Hindlimb muscle (tissue), 1 donor: ENCODE measurements around the gene ZNF611. TPM values are rescaled to one million over a fixed set of nuclear protein-coding genes. Genes with fewer than 3 reads are reported as not detected.
"Not testable (repeated sequence)": the region's sequence is repeated elsewhere in the genome, so short reads cannot be mapped to it uniquely, and the experiment has no call there.

Experiments used
- DNase-seq: peaks from one replicate; pipeline ENCODE4 v3.0.0-alpha.2; 2013
- polyA plus RNA-seq: library from polyadenylated mRNA; unstranded; fragments of 120-200 nt; gene quantifications from one replicate; pipeline ENCODE4 v1.2.1, GENCODE V29; 2013; ENCODE audit not compliant: insufficient read length

The ZNF611 gene
- polyA plus RNA-seq, 1 donor, result 7.3 TPM

DNA sequence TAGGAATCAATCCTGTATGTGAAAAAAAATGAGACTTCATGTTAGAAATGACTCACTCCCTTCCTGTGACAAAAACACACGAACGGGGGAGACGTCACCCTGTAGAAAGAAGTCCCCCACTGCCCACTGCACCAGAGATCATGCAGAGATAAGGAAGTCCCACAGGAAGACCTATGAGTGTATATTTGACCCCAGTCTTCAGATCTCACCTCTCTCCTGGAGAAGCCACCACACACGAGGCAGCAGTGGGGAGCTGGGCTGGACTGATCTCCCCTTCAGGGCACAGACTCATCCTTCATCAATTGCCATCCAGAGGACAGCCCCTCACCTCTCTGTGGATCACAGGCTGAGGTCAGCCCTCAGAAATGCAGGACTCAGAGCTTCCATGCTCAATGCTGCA, 18.9 kb downstream of the ZNF611 start:
- not testable (repeated sequence) for DNase-seq

DNA sequence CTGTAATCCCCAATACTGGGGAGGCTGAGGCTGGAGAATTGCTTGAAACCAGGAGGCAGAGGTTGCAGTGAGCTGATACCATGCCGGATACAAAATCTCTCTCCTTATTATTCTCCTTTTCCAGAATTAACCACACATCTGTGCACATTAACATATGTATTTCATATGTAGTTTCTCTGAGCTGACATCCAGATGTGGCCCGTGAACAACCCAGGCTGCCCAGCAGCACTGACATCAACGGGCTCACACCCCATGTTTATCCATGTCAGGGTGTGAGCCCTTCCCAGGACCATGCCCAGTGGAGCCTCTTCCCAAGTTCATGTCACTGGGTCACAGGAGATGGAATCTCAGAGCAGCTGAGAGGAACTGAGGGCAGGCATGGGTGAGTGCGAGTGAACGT, 19.5 kb downstream of the ZNF611 start:
- DNase-seq, result not testable (repeated sequence)

- not testable (repeated sequence) for DNase-seq
Observed at GRCh38 chr19:52713051-52713450, 21.8 kb downstream of the ZNF611 start.

- not testable (repeated sequence) for DNase-seq
Observed at GRCh38 chr19:52711661-52712060, 23.2 kb downstream of the ZNF611 start.

DNA sequence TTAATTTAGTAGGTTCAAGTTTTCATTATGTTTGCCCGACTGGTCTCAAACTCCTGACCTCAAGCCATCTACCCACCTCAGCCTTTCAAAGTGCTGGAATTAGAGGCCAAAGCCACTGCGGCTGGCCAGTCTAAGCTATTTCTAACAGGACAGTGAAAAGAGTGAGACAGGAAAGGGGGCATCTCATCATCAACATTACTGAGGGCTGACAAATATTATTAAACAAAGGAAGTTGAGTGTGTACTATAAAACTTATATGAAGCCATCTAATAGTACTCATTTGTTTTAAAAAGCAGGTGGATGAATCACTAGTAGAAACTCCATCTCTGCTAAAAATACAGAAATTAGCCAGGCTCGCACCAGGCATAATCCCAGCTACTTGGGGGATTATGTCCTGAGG, 24.3 kb downstream of the ZNF611 start:
- DNase-seq, result no peak

DNA sequence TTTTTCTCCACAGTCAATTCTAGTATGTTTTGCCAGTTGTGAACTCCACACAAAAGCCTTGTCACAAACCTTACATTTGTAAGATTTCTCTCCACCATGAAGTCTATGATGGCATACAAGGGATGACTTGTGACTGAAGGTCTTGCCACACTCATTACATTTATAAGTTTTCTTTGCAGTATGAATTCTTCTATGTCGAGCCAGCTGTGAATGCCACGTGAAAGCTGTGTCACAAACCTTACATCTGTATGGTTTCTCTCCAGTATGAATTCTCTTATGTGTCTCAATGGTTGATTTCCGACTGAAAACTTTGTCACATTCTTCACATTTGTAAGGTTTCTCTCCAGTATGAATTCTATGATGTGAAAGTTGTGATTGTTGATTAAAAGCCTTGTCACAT, 29.2 kb downstream of the ZNF611 start:
- DNase-seq, result not testable (repeated sequence)

DNA sequence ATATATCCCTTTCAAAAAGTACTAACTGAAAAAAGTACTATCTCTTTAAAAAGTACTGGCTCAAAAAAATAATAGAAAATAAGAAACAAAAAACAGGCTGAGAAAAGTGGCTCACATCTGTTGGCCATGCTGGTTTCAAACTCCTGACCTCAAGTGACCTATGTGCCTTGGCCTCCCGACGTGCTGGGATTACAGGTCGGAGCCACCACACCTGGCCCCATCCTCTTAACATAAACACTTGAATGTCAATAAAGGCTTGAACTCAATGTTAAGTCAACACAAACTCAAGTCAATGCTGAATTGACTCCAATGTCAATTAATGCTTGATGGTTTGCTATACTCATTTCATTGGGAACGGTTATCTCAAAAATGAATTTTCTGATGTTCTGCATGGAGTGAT, 30.9 kb downstream of the ZNF611 start:
- DNase-seq, result no peak

GRCh38 chr19:52700673-52701072, 34.2 kb downstream of the ZNF611 start:
- no peak for DNase-seq

GRCh38 chr19:52699555-52699954, 35.3 kb downstream of the ZNF611 start:
- not testable (repeated sequence) for DNase-seq

DNA sequence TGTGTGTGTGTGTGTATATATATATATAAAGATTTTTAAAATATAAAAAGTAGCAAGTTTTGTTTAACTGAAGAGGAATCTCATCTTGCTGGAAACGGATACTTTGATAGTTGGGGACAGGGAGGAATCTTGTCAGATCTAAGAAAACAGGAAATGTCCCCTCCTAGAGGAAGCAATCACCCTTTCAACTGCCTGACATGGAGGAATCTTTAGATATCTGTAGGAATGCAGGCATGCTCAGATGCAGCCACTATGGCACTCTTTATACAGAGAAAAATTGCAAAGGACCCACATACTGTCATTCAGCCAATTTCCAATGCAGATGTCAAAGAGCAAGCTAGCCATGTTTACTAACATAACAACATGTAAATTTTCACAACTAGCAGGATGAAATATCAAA, 38.8 kb downstream of the ZNF611 start:
- DNase-seq, result no peak

- no peak for DNase-seq
Observed at GRCh38 chr19:52694921-52695320, 39.9 kb downstream of the ZNF611 start.

- DNase-seq, result not testable (repeated sequence)
Observed at GRCh38 chr19:52694281-52694680, 40.6 kb downstream of the ZNF611 start.

GRCh38 chr19:52692431-52693008, 42.3 kb downstream of the ZNF611 start:
- no peak for DNase-seq

GRCh38 chr19:52691737-52692136, 43.1 kb downstream of the ZNF611 start:
- DNase-seq, result no peak

DNA sequence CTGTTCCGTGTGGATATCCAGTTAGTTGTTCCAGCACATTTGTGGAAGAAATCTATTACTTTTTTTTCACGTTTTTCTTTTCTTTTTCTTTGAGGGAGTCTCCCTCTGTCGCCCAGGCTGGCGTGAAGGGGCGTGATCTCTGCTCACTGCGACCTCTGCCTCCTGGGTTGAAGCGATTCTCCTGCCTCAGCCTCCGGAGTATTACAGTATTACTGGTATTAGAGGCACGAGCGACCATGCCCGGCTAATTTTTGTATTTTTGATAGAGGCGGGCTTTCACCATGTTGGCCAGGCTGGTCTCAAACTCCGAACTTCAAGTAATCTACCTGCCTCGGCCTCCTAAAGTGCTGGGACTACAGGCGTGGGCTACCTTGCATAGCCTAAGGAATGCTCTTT, 43.6 kb downstream of the ZNF611 start:
- DNase-seq, result no peak

DNA sequence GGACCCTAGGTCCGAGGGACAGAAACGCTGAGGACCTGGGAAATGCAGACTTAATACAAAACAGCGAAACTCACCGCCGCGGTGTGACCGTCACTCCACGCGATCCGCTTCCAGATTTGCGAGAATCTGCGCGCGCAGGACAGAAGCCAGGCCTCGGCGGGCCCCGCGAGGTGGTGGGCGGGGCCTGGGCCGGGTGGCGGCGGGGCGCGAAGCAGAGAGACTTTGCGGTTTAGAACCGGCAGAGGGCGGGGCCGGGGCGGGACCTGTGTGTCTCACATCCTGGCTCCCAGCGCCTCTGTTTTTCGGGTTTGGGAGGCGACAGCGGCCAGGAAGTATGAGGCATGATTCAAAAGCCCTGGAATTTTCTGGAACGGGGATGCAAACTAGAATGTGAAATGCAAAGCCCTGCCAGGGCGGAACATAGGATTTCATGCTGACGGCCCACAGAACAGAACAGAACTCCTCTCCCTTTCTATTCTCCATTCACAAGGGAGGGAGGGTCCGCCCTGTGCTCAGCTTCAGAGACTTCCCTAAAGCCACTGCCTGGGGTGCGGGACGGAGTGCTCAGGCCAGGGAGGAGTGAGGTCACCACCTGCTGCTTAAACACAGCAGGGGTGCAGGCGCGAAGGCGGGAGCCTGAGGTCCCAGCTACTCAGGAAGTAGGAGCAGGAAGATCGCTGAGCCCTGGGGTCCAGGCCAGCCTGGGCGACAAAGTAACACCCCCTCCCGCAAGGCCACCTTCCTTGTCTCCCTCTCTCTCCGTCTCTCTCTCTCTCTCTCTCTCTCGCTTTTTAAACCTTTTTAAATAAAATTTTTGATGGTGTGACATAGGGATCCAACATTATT, 44.3 kb downstream of the ZNF611 start:
- peak; percentile 92 for DNase-seq

DNA sequence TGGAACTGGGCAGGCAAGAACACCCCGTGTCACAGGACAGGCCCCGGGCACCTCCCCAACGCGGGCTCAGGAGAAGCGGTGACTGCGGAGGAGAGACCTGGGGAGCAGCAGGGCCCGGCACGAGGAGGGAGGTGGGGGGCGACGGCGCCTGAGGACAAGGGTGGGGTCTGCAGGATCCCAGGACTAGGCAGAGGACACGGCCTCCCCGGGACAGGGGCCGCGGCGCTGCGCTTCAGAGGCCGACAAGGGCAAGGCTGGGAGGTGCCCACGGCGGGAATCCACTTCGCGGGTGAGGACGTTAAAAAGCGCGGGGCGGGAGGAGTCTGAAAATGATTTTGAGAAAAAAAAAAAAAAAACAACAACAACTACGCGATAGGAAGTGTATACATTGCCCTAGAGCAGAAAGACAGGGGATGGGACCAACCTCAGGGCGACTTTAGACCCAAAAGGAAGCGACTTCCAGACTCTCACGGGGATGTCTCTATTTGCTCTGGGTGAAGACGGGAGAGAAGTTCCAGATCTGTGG, 44.9 kb downstream of the ZNF611 start:
- DNase-seq, result no peak

- DNase-seq, result not testable (repeated sequence)
Observed at GRCh38 chr19:52688925-52689796, 45.7 kb downstream of the ZNF611 start.

- DNase-seq, result no peak
Observed at GRCh38 chr19:52688335-52688734, 46.5 kb downstream of the ZNF611 start.

GRCh38 chr19:52687684-52688083, 47.2 kb downstream of the ZNF611 start:
- DNase-seq, result no peak

DNA sequence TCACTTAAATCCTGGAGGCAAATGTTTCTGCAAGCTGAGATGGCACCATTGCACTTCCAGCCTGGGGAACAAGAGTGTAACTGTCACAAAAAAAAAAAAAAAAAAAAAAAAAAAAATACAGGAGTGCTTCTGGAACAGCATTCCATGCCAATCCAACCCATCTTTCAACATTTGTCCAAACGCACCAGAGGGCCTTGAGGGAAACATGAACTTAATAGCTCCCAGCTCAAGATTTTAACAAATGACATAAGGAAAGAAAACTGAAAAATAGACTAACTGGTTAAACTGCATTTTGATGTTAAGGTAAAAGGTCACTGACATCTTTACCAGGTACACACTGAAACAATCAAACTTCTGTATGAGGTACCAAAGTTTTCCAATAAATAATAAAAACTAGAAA, 49.0 kb downstream of the ZNF611 start:
- no peak for DNase-seq

GRCh38 chr19:52681216-52681615, 53.6 kb downstream of the ZNF611 start:
- DNase-seq, result not testable (repeated sequence)

GRCh38 chr19:52679598-52679997, 55.2 kb downstream of the ZNF611 start:
- DNase-seq, result no peak
